HepG2 (cell line): Measurements from ENCODE around the gene HCFC1. TPM values are rescaled to one million over a fixed set of nuclear protein-coding genes. Genes with fewer than 3 reads are reported as not detected.
A peak's percentile ranks its signal among the peaks of the same experiment; 100 is the strongest.

Experiments used
- AGO2 ChIP-seq: fragments of 200-400 bp; formaldehyde crosslinking; optimal IDR thresholded peaks from 2 replicates; pipeline ENCODE3; 2017; ENCODE audit warnings: mild to moderate bottlenecking, low read depth, low read length, moderate library complexity
- ARID4A ChIP-seq: sonication (generic); formaldehyde crosslinking; IDR thresholded peaks from 2 replicates; pipeline ENCODE4 v1.5.0; 2020; ENCODE audit warnings: mild to moderate bottlenecking, missing genetic modification reagents, borderline replicate concordance
- CENPX ChIP-seq: sonication (generic); formaldehyde crosslinking; IDR thresholded peaks from 2 replicates; pipeline ENCODE4 v1.9.0; 2021; ENCODE audit warnings: mild to moderate bottlenecking, missing genetic modification reagents, moderate library complexity
- CREM ChIP-seq, 2 experiments: sonication (generic) in 1 of 2; formaldehyde crosslinking in 1 of 2; IDR thresholded peaks; 2 replicates each; pipeline versions ENCODE4 v1.4.0 to v1.6.1; 2016 to 2020; ENCODE audit warnings: antibody characterized with exemption in 1 of 2, mild to moderate bottlenecking in 1 of 2, missing genetic modification reagents in 1 of 2
- ELF4 ChIP-seq: sonication (generic); formaldehyde crosslinking; IDR thresholded peaks from 2 replicates; pipeline ENCODE4 v1.5.0; 2020; ENCODE audit warnings: missing genetic modification reagents, mild to moderate bottlenecking, moderate library complexity, borderline replicate concordance
- ETV5 ChIP-seq: IDR thresholded peaks from 2 replicates; pipeline ENCODE4 v1.6.1; 2018; ENCODE audit warnings: missing biosample characterization, missing genetic modification reagents, inconsistent platforms, borderline replicate concordance
- GABPA ChIP-seq, 2 experiments: IDR thresholded peaks; 2 replicates each; pipeline ENCODE4 v1.6.1; 2011 to 2016; ENCODE audit warnings: low read depth in 2 of 2, low read length in 1 of 2, missing biosample characterization in 1 of 2, missing genetic modification characterization in 1 of 2
- GABPB1 ChIP-seq: IDR thresholded peaks from 2 replicates; pipeline ENCODE4 v1.6.1; 2016; ENCODE audit warnings: mild to moderate bottlenecking, missing genetic modification reagents, moderate library complexity, missing compliant biosample characterization
- GTF3A ChIP-seq: sonication (generic); formaldehyde crosslinking; conservative IDR thresholded peaks from 2 replicates; pipeline ENCODE4 v1.4.0; 2020; ENCODE audit warnings: mild to moderate bottlenecking, missing genetic modification reagents
- HNRNPL ChIP-seq: fragments of 200-400 bp; formaldehyde crosslinking; IDR thresholded peaks from 2 replicates; pipeline ENCODE4 v1.6.1; 2017; ENCODE audit warnings: mild to moderate bottlenecking, low read depth, low read length
- KDM2A ChIP-seq: sonication (generic); formaldehyde crosslinking; IDR thresholded peaks from 2 replicates; pipeline ENCODE4 v1.4.0; 2020; ENCODE audit warnings: low read depth, missing genetic modification reagents, borderline replicate concordance
- KLF9 ChIP-seq: IDR thresholded peaks from 2 replicates; pipeline ENCODE4 v1.6.1; 2016; ENCODE audit warnings: low read depth
- MEF2D ChIP-seq: sonication (generic); formaldehyde crosslinking; IDR thresholded peaks from 2 replicates; pipeline ENCODE4 v1.5.1; 2020; ENCODE audit warnings: mild to moderate bottlenecking, missing genetic modification reagents
- MXI1 ChIP-seq: IDR thresholded peaks from 3 replicates; pipeline ENCODE4 v1.6.1; 2012; ENCODE audit warnings: low read depth, low read length, inconsistent platforms, borderline replicate concordance
- PHF20 ChIP-seq: sonication (generic); formaldehyde crosslinking; IDR thresholded peaks from 2 replicates; pipeline ENCODE4 v1.5.0; 2020; ENCODE audit warnings: mild to moderate bottlenecking, missing genetic modification reagents
- ZNF205 ChIP-seq: IDR thresholded peaks from 2 replicates; pipeline ENCODE4 v1.6.1; 2018; ENCODE audit warnings: missing biosample characterization, missing genetic modification reagents
- ZNF235 ChIP-seq: sonication (generic); formaldehyde crosslinking; IDR thresholded peaks from 2 replicates; pipeline ENCODE4 v1.8.1; 2023; ENCODE audit warnings: mild to moderate bottlenecking, missing genetic modification reagents, borderline replicate concordance
- ZNF331 ChIP-seq: sonication (generic); formaldehyde crosslinking; IDR thresholded peaks from 2 replicates; pipeline ENCODE4 v1.4.0; 2020; ENCODE audit warnings: missing genetic modification reagents
- ZNF430 ChIP-seq: sonication (generic); formaldehyde crosslinking; IDR thresholded peaks from 2 replicates; pipeline ENCODE4 v1.9.0; 2021; ENCODE audit warnings: mild to moderate bottlenecking, missing genetic modification reagents
- polyA plus RNA-seq, 8 experiments: library from polyadenylated mRNA; depleted of rRNA in 3 of 8; stranded (reverse) in 7 of 8; unstranded in 1 of 8; fragments of >200 nt; fragmentation: Illumina TruSeq in 4 of 8; extraction: Trizol in 4 of 8; gene quantifications; 2 replicates each; pipeline versions ENCODE4 v1.2.1 to v1.2.3, GENCODE V29; 2011 to 2016; ENCODE audit warnings: low read depth in 4 of 8, missing spikeins in 1 of 8, mixed read lengths in 1 of 8; ENCODE audit not compliant: insufficient read depth in 1 of 8
- total RNA-seq, 5 experiments: library from RNA; depleted of rRNA; stranded (reverse); fragments of >200 nt; fragmentation: Illumina TruSeq; extraction: Trizol; gene quantifications; 2 replicates each; pipeline ENCODE4 v1.2.3, GENCODE V29; 2016; ENCODE audit warnings: low read depth in 1 of 5
- TF ChIP-seq, protein P1 (sequence below), 2 experiments: fragments of 450-650 bp in 1 of 2; sonication (generic) in 1 of 2; formaldehyde crosslinking; IDR thresholded peaks; 2 replicates each; pipeline versions ENCODE4 v1.5.0 to v1.8.0; 2020 to 2022; ENCODE audit warnings: mild to moderate bottlenecking in 1 of 2, missing genetic modification reagents in 1 of 2
- TF ChIP-seq, protein P2 (sequence below): IDR thresholded peaks from 2 replicates; pipeline ENCODE4 v1.6.1; 2016; ENCODE audit warnings: low read depth, borderline replicate concordance
- TF ChIP-seq, protein P3 (sequence below): sonication (generic); formaldehyde crosslinking; IDR thresholded peaks from 2 replicates; pipeline ENCODE4 v1.9.0; 2022; ENCODE audit warnings: missing genetic modification reagents, mild to moderate bottlenecking, borderline replicate concordance

The HCFC1 gene
- total and polyA plus RNA-seq, 2 of the 13 experiments (the other 11 are each of a cell fraction or from before 2014, with no cell fraction given) = 5.8 to 17.8 TPM

DNA sequence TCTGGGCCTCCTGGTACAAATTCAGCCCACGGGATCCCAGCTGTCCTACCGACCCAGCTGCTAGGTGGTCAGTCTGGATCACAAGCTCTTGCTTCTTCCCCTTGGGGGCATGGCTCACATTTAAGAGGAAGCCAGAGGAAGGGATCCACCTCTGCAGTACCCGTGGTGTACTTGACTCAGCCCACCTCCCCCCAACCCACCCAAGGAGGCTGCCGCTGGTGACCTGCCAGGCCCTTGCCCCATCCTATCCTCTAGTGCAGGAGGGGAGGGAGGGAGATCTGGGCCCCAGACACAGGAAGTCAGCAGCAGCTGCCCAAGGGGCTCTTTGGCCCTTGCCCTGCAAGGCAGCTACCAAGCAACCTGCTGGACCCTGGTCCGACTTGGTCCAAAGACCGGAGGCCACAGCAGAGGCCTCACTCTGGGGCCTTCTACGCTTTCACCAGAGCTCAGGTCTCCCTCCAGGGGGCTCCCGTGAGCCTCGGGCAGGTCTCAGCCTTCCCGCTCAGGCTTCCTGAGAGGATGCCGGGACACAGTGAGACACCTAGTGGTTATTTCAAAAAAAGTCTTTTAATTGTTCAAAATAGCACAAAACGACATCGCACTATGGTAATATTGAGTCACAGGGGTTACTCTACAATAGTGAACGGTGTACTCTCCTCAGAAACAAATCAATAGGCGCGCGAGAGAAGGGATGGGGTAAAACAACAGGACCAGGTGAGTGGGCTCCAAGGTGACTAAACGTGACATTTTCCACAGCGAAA, 24.4 kb downstream of the HCFC1 start (continued):
- TF ChIP-seq ARID4A (CRISPR knock-in tag) (peak; percentile 31; the same call in 1 of the 2 replicates), CREM (IDR thresholded peaks at IDR 0.05) (peak; percentile 26; the same call in 1 of the 2 replicates), CREM (CRISPR knock-in tag; IDR thresholded peaks at IDR 0.05) (no peak), CENPX (CRISPR knock-in tag) (no peak), ZNF235 (no peak), GABPA (IDR thresholded peaks at IDR 0.05; ENCODE audit: low read depth, low read length) (no peak), GABPA (CRISPR knock-in tag; IDR thresholded peaks at IDR 0.05; ENCODE audit: low read depth) (peak; percentile 46; the same call in 1 of the 2 replicates), GABPB1 (peak; percentile 59), GTF3A (CRISPR knock-in tag) (peak; percentile 60; the same call in 1 of the 2 replicates), ZNF331 (CRISPR knock-in tag) (peak; percentile 26; the same call in 1 of the 2 replicates), ZNF430 (CRISPR knock-in tag) (0 out of 2 replicates have a peak, but pooled peaks have one; percentile 43), ZNF205 (CRISPR knock-in tag) (no peak), AGO2 (peak; percentile 78), HNRNPL (peak; percentile 78; the same call in 1 of the 2 replicates), MEF2D (CRISPR knock-in tag) (peak; percentile 49; the same call in 1 of the 2 replicates), KLF9 (CRISPR knock-in tag) (no peak), KDM2A (peak; percentile 81), MXI1 (peak; percentile 32; the same call in 1 of the 3 replicates), ELF4 (CRISPR knock-in tag) (no peak), PHF20 (peak; percentile 42; the same call in 1 of the 2 replicates), ETV5 (peak; percentile 67)
- TF ChIP-seq, protein P1, sequence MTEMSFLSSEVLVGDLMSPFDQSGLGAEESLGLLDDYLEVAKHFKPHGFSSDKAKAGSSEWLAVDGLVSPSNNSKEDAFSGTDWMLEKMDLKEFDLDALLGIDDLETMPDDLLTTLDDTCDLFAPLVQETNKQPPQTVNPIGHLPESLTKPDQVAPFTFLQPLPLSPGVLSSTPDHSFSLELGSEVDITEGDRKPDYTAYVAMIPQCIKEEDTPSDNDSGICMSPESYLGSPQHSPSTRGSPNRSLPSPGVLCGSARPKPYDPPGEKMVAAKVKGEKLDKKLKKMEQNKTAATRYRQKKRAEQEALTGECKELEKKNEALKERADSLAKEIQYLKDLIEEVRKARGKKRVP (CRISPR knock-in tag; IDR thresholded peaks at IDR 0.05) = no peak
- TF ChIP-seq, protein P2, sequence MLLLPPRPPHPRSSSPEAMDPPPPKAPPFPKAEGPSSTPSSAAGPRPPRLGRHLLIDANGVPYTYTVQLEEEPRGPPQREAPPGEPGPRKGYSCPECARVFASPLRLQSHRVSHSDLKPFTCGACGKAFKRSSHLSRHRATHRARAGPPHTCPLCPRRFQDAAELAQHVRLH (CRISPR knock-in tag) = no peak
- TF ChIP-seq, protein P3, sequence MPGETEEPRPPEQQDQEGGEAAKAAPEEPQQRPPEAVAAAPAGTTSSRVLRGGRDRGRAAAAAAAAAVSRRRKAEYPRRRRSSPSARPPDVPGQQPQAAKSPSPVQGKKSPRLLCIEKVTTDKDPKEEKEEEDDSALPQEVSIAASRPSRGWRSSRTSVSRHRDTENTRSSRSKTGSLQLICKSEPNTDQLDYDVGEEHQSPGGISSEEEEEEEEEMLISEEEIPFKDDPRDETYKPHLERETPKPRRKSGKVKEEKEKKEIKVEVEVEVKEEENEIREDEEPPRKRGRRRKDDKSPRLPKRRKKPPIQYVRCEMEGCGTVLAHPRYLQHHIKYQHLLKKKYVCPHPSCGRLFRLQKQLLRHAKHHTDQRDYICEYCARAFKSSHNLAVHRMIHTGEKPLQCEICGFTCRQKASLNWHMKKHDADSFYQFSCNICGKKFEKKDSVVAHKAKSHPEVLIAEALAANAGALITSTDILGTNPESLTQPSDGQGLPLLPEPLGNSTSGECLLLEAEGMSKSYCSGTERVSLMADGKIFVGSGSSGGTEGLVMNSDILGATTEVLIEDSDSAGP (CRISPR knock-in tag) = 0 out of 2 replicates have a peak, but pooled peaks have one; percentile 11
